Measurements from ENCODE around the gene CNGA3.

Gene CNGA3

DNA sequence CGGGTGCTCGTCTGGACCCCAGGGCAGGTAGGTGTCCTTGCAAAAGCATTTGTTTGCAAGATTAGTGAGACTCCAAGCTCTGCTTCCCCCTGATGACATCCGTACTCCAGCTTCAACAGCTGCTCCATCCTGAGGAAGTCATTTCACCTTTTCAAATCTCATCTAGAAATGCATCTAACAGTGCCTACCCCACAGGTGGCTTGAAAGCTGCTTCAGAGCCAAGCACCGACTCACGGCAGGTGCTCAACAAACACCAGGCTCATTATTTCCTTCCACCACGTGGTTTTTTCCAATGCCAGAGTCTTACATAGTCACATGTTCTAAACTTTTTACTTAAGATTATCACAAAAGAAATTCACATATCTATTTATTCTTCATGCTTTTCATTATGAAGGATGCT lies 31.9 kb downstream of the CNGA3 start:
- peaks cover 4 to 12% of the 10 kb centered on the region in 2 donors for H3K4me1 ChIP-seq (ENCODE audit: control insufficient read depth in 2 of 2, insufficient read depth in 1 of 2, low read depth in 1 of 2, low read length in 2 of 2)
- no peak overlapping the region for H3K4ac ChIP-seq (ENCODE audit: low read length)
- H2BK15ac ChIP-seq (ENCODE audit: low read length) = no peak overlapping the region
- no peak overlapping the region for H3K9ac ChIP-seq (ENCODE audit: low read depth, low read length, poor library complexity)
- no peak overlapping the region for H2AFZ ChIP-seq (ENCODE audit: low read length)
- H3K14ac ChIP-seq (ENCODE audit: low read length) = no peak overlapping the region
- no peak overlapping the region for H3K4me2 ChIP-seq (ENCODE audit: insufficient read depth, low read length, poor library complexity, severe bottlenecking)
- H3K27ac ChIP-seq (replicated peaks; ENCODE audit: low read length) = no peak overlapping the region
- no peak for DNase-seq (ENCODE audit: low spot score)
- no peak overlapping the region for H2BK120ac ChIP-seq (ENCODE audit: low read depth, low read length)
- no CpG with 5 or more reads among the region's 6 CpGs for WGBS, 2 donors (ENCODE audit: extremely low coverage in 2 of 2, insufficient read length in 2 of 2, insufficient replicate concordance in 1 of 2)
- peaks cover 0 to 13% (median 0%) of the 10 kb centered on the region in 3 experiments for H3K27me3 ChIP-seq (ENCODE audit: control insufficient read depth in 3 of 3, insufficient read depth in 3 of 3, low read depth in 1 of 3, low read length in 3 of 3)
- no peak overlapping the region for H3K4me3 ChIP-seq (ENCODE audit: low read length in 2 of 2)
- H2AK5ac ChIP-seq (ENCODE audit: low read depth, low read length) = no peak overlapping the region
- no peak overlapping the region for H2BK5ac ChIP-seq (ENCODE audit: low read length)
- H3K18ac ChIP-seq (ENCODE audit: low read length) = no peak overlapping the region
- H3K9me3 ChIP-seq (replicated peaks in 1 of 2; ENCODE audit: control insufficient read depth in 2 of 2, insufficient read depth in 1 of 2, low read depth in 1 of 2, low read length in 2 of 2) = no peaks in the 10 kb centered on the region
- no peak overlapping the region for H3K23ac ChIP-seq (ENCODE audit: low read depth, low read length, poor library complexity)
- no peaks in the 10 kb centered on the region for H3K79me1 ChIP-seq (ENCODE audit: low read depth, low read length)
- no peak overlapping the region for H2BK12ac ChIP-seq (ENCODE audit: low read length)
- H4K91ac ChIP-seq (ENCODE audit: low read depth, low read length, poor library complexity) = no peak overlapping the region
- no peaks in the 10 kb centered on the region for H3K36me3 ChIP-seq (replicated peaks in 1 of 2; ENCODE audit: control insufficient read depth in 2 of 2, insufficient read depth in 2 of 2, low read length in 2 of 2)
- no peak overlapping the region for H4K8ac ChIP-seq (ENCODE audit: low read depth, low read length)

DNA sequence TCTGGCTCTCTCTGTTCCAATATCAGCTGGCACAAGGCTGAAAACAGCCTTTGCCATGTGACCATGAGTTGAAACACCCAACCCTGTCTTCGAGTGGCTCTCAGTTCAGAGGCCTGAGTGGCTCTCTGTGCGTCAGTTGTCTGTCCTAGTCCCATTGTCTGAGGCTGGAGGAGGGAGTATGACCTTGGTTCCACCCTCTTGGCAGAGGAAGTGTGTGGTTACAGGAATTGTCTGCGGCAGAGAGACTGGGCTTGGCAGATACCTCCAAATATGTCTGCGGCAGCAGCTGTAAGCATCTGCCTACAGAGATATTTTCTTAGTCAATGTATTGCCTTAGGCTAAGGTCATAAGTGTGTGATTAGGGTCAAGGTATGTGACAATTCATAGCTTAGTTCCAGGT lies 32.6 kb downstream of the CNGA3 start:
- Histone ChIP-seq H3K9me3 (replicated peaks in 1 of 2; ENCODE audit: control insufficient read depth in 2 of 2, insufficient read depth in 1 of 2, low read depth in 1 of 2, low read length in 2 of 2) (no peaks in the 10 kb centered on the region), H2AFZ (ENCODE audit: low read length) (peak overlapping the region; percentile 17), H2BK120ac (ENCODE audit: low read depth, low read length) (no peak overlapping the region), H3K23ac (ENCODE audit: low read depth, low read length, poor library complexity) (no peak overlapping the region), H3K4ac (ENCODE audit: low read length) (no peak overlapping the region), H3K36me3 (replicated peaks in 1 of 2; ENCODE audit: control insufficient read depth in 2 of 2, insufficient read depth in 2 of 2, low read length in 2 of 2) (no peaks in the 10 kb centered on the region), H4K8ac (ENCODE audit: low read depth, low read length) (no peak overlapping the region), H3K79me1 (ENCODE audit: low read depth, low read length) (no peaks in the 10 kb centered on the region), H3K4me3 (ENCODE audit: low read length in 2 of 2) (no peak overlapping the region), H3K14ac (ENCODE audit: low read length) (peak overlapping the region; percentile 4), H2BK5ac (ENCODE audit: low read length) (no peak overlapping the region), H3K27me3 (ENCODE audit: control insufficient read depth in 3 of 3, insufficient read depth in 3 of 3, low read depth in 1 of 3, low read length in 3 of 3) (peaks cover 0 to 13% (median 0%) of the 10 kb centered on the region in 3 experiments), H2BK15ac (ENCODE audit: low read length) (no peak overlapping the region), H3K4me2 (ENCODE audit: insufficient read depth, low read length, poor library complexity, severe bottlenecking) (no peak overlapping the region), H2AK5ac (ENCODE audit: low read depth, low read length) (peak overlapping the region; percentile 23), H3K18ac (ENCODE audit: low read length) (no peak overlapping the region), H3K4me1 (ENCODE audit: control insufficient read depth in 2 of 2, insufficient read depth in 1 of 2, low read depth in 1 of 2, low read length in 2 of 2) (peaks cover 4 to 12% of the 10 kb centered on the region in 2 donors), H3K9ac (ENCODE audit: low read depth, low read length, poor library complexity) (no peak overlapping the region), H2BK12ac (ENCODE audit: low read length) (no peak overlapping the region), H4K91ac (ENCODE audit: low read depth, low read length, poor library complexity) (no peak overlapping the region), H3K27ac (replicated peaks; ENCODE audit: low read length) (no peak overlapping the region)
- WGBS, 2 donors (ENCODE audit: extremely low coverage in 2 of 2, insufficient read length in 2 of 2, insufficient replicate concordance in 1 of 2) = no CpG with 5 or more reads among the region's 4 CpGs
- DNase-seq (ENCODE audit: low spot score) = no peak

DNA sequence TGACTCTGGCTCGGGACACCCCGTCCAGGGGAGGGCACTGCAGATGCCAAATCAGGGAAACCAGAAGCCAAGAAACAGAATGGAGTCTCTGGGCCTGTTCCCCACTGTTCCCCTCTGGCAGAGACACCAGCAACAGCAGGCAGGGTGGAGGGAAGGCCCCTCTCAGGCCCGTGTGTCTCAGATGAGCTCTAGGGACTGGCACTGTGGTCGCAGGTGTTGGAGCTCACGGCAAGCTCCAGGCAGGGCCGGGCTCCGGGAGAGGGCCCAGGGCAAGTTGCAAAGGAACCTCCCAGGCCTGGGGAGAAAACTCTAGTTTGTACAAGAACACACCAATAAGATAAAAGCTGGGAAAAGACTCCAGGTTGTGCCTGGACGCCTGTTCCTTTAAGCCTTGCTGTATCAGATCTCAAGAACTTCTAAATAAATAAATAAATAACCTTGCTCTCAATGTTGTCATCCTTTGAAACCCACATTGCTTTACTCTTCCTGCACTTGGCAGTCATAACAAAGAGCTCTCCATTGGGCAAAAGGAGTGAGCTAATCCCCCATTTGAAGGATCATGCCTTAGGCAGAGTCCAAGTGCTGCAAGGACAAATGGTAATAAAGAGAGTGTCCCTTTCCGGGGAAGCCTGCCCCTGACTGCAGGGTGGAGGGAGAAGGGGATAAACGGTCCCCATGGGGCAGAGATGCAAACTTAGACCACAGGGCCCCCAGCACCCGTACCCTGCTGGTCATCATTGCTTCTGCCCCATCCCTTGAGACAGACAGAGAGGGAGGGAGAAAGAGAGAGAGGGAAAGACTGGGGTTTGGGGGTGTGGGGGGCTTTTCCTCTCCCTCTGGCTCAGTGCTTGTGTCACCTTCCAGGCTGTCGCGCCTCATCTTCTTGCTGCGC lies 33.3 kb downstream of the CNGA3 start:
- Histone ChIP-seq H3K36me3 (replicated peaks in 1 of 2; ENCODE audit: control insufficient read depth in 2 of 2, insufficient read depth in 2 of 2, low read length in 2 of 2) (no peaks in the 10 kb centered on the region), H3K18ac (ENCODE audit: low read length) (peak overlapping the region; percentile 66), H3K4me1 (ENCODE audit: control insufficient read depth in 2 of 2, insufficient read depth in 1 of 2, low read depth in 1 of 2, low read length in 2 of 2) (peaks cover 4 to 12% of the 10 kb centered on the region in 2 donors), H3K27ac (replicated peaks; ENCODE audit: low read length) (no peak overlapping the region), H2BK15ac (ENCODE audit: low read length) (no peak overlapping the region), H2BK5ac (ENCODE audit: low read length) (no peak overlapping the region), H4K91ac (ENCODE audit: low read depth, low read length, poor library complexity) (no peak overlapping the region), H3K27me3 (ENCODE audit: control insufficient read depth in 3 of 3, insufficient read depth in 3 of 3, low read depth in 1 of 3, low read length in 3 of 3) (peaks cover 0 to 13% (median 0%) of the 10 kb centered on the region in 3 experiments), H3K4me3 (ENCODE audit: low read length in 2 of 2) (no peak overlapping the region), H3K79me1 (ENCODE audit: low read depth, low read length) (no peaks in the 10 kb centered on the region), H3K9me3 (replicated peaks in 1 of 2; ENCODE audit: control insufficient read depth in 2 of 2, insufficient read depth in 1 of 2, low read depth in 1 of 2, low read length in 2 of 2) (no peaks in the 10 kb centered on the region), H3K9ac (ENCODE audit: low read depth, low read length, poor library complexity) (no peak overlapping the region), H3K4me2 (ENCODE audit: insufficient read depth, low read length, poor library complexity, severe bottlenecking) (no peak overlapping the region), H2BK12ac (ENCODE audit: low read length) (no peak overlapping the region), H2AK5ac (ENCODE audit: low read depth, low read length) (peak overlapping the region; percentile 23), H3K4ac (ENCODE audit: low read length) (no peak overlapping the region), H2AFZ (ENCODE audit: low read length) (no peak overlapping the region), H3K14ac (ENCODE audit: low read length) (no peak overlapping the region), H2BK120ac (ENCODE audit: low read depth, low read length) (no peak overlapping the region), H3K23ac (ENCODE audit: low read depth, low read length, poor library complexity) (no peak overlapping the region), H4K8ac (ENCODE audit: low read depth, low read length) (no peak overlapping the region)
- no CpG with 5 or more reads among the region's 14 CpGs for WGBS, 2 donors (ENCODE audit: extremely low coverage in 2 of 2, insufficient read length in 2 of 2, insufficient replicate concordance in 1 of 2)
- DNase-seq (ENCODE audit: low spot score) = no peak

DNA sequence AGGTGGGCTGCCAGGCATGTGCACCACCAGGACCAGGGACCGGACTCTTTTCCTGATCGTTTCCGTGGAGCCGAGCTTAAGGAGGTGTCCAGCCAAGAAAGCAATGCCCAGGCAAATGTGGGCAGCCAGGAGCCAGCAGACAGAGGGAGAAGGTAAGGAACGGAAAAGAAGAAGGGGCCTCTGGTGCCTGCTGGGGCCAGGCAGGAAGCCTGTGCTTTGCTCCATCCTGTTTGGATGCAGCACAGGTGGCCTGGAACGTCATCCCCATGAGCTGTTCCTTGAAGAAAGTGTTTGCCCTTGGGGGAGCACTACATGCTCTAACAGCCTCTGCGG lies 33.9 kb downstream of the CNGA3 start:
- Histone ChIP-seq H3K36me3 (replicated peaks in 1 of 2; ENCODE audit: control insufficient read depth in 2 of 2, insufficient read depth in 2 of 2, low read length in 2 of 2) (no peaks in the 10 kb centered on the region), H3K4me3 (ENCODE audit: low read length in 2 of 2) (no peak overlapping the region), H3K79me1 (ENCODE audit: low read depth, low read length) (no peaks in the 10 kb centered on the region), H2BK5ac (ENCODE audit: low read length) (no peak overlapping the region), H3K18ac (ENCODE audit: low read length) (peak overlapping the region; percentile 66), H4K8ac (ENCODE audit: low read depth, low read length) (no peak overlapping the region), H3K27me3 (ENCODE audit: control insufficient read depth in 3 of 3, insufficient read depth in 3 of 3, low read depth in 1 of 3, low read length in 3 of 3) (peaks cover 0 to 13% (median 0%) of the 10 kb centered on the region in 3 experiments), H2AFZ (ENCODE audit: low read length) (no peak overlapping the region), H3K14ac (ENCODE audit: low read length) (no peak overlapping the region), H3K4me1 (ENCODE audit: control insufficient read depth in 2 of 2, insufficient read depth in 1 of 2, low read depth in 1 of 2, low read length in 2 of 2) (peaks cover 4 to 12% of the 10 kb centered on the region in 2 donors), H3K4me2 (ENCODE audit: insufficient read depth, low read length, poor library complexity, severe bottlenecking) (no peak overlapping the region), H3K4ac (ENCODE audit: low read length) (no peak overlapping the region), H2BK12ac (ENCODE audit: low read length) (no peak overlapping the region), H2AK5ac (ENCODE audit: low read depth, low read length) (no peak overlapping the region), H2BK15ac (ENCODE audit: low read length) (no peak overlapping the region), H3K23ac (ENCODE audit: low read depth, low read length, poor library complexity) (no peak overlapping the region), H3K9ac (ENCODE audit: low read depth, low read length, poor library complexity) (no peak overlapping the region), H2BK120ac (ENCODE audit: low read depth, low read length) (no peak overlapping the region), H3K27ac (replicated peaks; ENCODE audit: low read length) (no peak overlapping the region), H4K91ac (ENCODE audit: low read depth, low read length, poor library complexity) (no peak overlapping the region), H3K9me3 (replicated peaks in 1 of 2; ENCODE audit: control insufficient read depth in 2 of 2, insufficient read depth in 1 of 2, low read depth in 1 of 2, low read length in 2 of 2) (no peaks in the 10 kb centered on the region)
- no CpG with 5 or more reads among the region's 7 CpGs for WGBS, 2 donors (ENCODE audit: extremely low coverage in 2 of 2, insufficient read length in 2 of 2, insufficient replicate concordance in 1 of 2)
- DNase-seq (ENCODE audit: low spot score) = no peak

All from neuronal stem cell (in vitro differentiated cells).